Hematopoietic multipotent progenitor cell treated with erythropoietin and hydrocortisone succinate and interleukin-3 and kit ligand, for 6 days (in vitro differentiated cells): ENCODE data around the gene IGSF3.
"Not testable (repeated sequence)": the region's sequence is repeated elsewhere in the genome, so short reads cannot be mapped to it uniquely, and the experiment has no call there.

ENCODE experiments used
- DNase-seq: peaks from one replicate; pipeline ENCODE4 v3.0.0-alpha.2; 2015

IGSF3 gene

GRCh38 chr1:116593977-116594376 lies 73.6 kb downstream of the IGSF3 start:
- not testable (repeated sequence) for DNase-seq

- not testable (repeated sequence) for DNase-seq
Measured at GRCh38 chr1:116593401-116593800, 74.1 kb downstream of the IGSF3 start.

- DNase-seq, result not testable (repeated sequence)
Measured at GRCh38 chr1:116591951-116592605, 75.5 kb downstream of the IGSF3 start.

GRCh38 chr1:116591006-116591950 lies 76.3 kb downstream of the IGSF3 start:
- not testable (repeated sequence) for DNase-seq

DNA sequence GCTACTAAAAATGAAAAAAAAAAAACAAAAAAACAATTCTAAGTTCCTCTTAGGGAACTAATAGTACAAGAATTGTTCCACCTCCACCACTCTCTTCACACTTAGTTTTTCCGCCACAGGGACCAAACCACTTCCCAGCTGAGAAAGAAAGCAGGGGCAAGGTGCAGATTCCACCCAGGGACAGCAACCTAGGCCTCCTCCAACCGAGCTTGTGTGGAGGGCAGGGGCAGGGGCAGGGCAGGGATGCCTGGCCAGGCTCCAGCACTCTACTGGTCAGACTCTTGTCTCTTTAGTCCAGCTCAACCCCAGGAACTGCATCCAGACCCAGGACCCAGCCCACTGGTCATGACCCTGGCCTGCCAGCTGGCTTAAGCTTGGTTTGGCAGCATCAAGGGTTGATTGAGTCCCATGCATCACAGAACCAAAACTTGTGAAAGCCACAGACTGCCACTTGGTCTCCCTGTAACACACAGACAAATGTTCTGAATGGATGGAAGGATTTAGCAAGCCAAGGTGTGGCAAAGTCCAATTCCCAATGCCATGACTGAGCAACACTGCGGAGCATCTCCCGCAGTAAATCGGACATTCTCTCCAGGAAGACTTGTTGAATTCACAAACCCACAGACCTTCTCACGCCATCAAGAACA lies 77.1 kb downstream of the IGSF3 start:
- not testable (repeated sequence) for DNase-seq

DNA sequence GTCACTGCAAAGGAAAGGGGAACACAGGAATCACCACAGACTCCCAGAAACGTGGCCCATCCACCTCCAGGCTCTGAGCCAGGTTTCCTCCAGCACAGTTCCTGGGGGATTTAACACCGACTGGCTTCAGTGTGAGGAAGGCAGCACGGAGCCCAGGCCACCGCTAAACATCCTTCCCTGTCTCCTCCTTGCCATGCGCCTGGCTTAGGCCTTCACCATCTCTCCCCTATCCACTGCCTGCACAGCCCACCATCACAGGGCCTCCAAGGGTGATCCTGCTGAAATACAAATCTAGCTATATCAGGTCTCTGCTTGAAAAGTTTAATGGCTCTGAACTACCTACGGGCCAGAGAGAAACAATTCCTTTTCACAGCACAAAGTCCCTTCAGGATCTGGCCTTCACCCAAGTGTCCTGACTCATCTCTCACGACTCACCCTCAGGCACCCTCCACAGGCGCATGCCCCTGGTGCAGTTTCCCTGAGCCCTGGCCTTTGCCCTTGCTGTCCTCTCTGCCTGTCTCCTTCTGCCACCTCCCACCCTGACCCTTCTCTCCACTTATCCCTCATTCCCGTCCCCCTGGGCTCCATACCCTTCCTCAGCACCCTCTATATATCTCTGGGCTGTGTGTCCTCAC lies 78.3 kb downstream of the IGSF3 start:
- not testable (repeated sequence) for DNase-seq

GRCh38 chr1:116587501-116588227 lies 79.9 kb downstream of the IGSF3 start:
- no peak for DNase-seq

DNA sequence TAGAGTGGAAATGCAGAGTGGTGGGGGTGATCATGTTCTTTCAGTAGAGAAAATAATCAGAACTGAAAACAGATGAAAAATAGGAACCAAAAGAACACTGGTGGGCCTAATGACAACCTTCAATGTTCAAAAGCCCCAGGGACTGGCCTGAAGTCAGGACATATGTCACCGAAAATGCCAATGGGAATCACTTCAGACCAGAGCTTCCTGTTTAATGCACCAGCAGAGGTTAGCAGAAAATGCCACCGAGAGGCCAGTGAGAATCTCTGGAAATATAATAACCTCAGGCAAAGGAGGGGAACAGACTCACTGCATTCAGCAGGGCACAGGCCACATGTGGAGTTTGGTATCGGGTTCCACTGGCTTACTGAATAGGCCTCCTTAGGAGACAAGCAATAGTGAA lies 80.8 kb downstream of the IGSF3 start:
- no peak for DNase-seq

GRCh38 chr1:116585886-116586285 lies 81.6 kb downstream of the IGSF3 start:
- DNase-seq, result no peak

DNA sequence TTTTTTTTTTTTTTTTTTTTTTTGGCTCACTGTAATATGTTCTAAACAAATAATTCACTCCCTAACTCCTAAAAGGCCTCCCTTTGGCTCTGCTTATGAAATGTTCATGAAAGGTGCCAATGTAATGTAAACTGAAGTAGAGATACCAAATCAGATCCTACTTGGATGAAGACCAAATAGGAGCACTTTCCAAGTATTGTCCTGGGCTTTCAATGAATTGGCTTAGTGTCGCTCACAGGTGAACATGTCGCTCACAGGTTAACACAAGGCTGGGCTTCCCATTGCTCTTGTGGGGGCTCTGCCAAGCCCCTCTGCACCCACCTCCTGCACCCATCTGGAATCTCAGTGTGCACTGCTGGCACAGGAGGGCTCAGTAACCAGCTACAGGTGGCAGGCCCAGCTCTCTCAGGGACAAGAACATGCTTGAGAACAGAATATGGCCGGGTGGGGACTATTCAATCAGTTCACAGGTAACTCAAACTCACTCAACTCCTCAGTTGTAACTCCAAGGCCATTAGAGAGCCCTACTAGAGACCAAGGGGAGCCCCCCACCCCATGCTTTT lies 86.1 kb downstream of the IGSF3 start:
- no peak for DNase-seq

DNA sequence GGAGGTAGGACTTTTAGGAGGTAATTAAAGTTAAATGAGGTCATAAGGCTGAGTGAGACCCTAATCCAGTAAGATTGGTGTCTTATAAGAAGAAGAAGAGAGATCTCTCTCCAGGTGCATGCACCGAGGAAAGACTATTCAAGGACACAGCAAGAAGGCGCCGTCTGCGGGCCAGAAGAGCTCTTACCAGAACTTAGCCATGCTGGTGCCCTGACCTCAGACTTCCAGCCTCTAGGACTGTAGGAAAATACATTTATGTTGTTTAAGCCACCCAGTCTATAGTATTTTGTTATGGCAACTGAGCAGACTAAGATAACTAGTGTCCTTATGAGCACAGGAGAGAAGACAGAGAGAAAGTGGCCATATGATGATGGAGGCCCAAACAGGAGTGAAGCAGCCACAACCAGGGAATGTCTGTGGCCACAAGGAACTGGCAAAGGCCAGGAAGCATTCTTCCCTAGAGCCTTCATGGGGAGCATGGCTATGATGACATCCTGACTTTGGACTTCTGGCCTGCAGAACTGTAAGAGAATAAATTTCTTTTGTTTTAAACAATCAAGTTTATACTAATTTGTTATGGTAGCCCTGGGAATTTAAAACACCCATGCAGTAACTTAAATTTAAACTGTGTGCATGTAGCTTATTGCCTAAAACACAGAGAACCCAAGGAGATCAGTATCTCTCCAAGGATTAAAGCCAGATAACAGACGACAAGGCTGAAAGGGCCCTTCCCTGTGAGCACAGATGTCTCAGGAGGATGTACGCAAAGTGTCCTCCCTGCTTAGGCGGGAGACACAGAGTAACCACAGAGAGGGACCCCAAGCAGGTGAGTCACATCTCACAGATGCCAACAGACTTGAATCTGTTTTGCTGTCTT lies 86.8 kb downstream of the IGSF3 start:
- DNase-seq, result no peak

DNA sequence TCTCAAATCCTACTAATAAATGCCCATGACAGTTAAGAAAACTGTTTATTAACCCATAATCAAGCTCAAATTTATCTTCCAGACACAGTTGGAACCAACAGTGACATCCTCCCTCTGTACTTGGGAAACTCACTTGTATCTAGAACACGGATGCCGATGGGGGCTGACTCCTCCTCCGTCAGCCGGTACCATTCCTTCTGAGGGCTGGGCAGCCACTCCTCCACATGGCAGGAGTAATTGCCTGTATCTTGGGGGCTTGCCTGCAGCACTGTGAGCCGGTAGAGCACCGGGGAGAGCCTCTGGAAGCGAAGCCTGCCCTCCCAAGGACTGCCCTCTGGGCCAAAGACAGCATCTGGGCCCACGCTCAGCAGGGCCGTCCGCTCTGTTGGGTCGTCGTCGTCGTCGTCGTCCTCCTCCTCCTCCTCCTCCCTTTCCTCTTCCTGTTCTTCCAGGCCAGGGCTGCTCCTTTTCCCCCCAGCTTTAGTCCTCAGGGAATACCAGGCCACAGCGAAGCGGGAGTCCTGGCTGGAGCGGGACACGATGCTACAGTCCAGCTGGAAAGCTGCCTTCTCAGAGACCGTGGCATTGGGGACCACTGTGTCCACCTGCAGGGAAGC lies 88.2 kb downstream of the IGSF3 start:
- DNase-seq, result no peak

GRCh38 chr1:116578581-116578980 lies 89.0 kb downstream of the IGSF3 start:
- DNase-seq, result no peak

DNA sequence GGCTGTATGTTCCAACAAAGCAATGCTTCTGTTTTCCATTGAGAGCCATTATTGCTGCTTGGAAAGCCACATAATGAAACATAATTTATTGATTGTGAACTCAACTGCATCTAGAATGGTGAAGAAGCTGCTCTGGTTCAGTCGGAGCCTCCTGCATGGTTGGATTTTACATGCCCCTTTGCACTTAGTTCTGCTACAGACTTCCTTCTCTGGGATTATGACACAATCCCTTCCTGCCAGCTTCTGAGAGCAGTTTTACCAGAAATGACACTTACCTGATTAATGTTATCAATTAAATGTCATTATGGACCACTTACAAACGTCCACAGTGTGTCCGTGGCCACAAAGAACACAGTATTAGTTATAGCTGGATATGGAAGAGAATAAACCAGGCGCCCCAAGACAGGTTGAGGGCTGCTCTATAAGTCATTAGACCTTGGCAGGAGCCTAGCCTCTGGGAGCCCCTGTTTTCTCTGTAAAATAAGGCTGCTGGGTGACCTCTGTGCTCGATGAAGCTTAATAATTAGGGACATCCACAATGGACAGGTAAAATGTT lies 89.7 kb downstream of the IGSF3 start:
- DNase-seq, result no peak

- peak; percentile 90 for DNase-seq
Measured at GRCh38 chr1:116574581-116575291, 92.8 kb downstream of the IGSF3 start.

DNA sequence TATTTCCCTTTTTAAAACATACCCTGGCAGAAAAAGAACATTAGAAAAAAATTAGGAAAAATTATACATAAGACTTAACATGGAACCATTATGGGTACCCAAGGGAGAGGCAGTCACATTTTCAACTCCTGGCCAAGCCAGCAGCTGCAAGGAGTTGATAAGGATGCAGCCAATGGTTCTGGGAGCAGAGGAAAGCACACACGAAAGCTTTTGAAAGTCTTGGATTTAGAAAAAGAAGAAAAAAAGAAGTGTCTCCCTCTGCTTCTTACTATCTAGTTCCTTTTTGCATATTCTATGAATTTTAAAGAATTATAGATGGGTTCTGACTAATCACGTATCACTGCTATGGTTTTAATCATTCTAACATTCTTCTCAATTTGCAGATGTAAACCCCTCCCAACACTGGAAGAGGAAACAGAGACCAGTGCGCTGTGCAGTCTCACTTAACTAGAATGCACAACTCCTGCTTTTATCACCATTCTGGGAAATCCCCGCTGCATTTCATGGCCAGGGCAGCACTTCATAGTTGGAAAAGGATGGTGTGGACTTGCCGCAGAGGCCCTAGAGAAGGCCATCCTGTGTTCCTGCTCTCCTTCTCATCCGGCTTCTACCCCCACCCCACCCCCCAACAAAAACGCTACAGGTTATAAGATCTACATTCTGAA lies 94.0 kb downstream of the IGSF3 start:
- peak; percentile 88 for DNase-seq

DNA sequence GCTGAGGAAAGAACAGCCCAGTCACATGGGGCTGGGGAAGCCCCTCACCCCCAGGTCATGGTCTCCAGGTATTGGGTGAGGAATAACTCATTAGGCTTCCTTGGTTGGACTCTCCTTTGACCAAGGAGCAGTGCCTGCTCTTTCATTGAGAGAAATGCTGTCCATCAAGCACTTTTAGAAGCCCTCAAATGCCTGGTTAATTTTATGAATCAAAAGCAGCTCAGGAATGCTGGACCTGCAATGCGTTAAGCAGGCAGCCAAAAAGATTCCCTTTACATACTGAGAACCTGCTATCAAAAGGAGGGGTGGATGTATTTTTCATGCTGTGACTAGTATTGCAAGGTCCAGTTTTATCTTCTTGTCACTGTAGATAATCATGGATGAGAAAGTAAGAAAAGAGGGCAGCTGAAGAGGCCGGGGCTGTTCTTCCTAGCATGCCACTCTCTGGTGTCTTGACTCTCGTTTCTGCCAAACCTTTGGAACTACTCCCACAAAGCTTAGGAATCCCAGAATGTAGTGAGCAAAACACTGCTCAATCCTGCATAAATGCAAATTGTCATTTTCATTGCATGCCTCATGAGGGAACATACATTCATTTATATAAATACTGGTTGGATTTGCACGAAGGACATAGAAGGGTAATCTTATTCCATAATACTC lies 94.6 kb downstream of the IGSF3 start:
- DNase-seq, result no peak

- DNase-seq, result peak; percentile 42
Measured at GRCh38 chr1:116572099-116572498, 95.4 kb downstream of the IGSF3 start.
